CD14-positive monocyte (primary cell): ENCODE results near the gene DNAJA2. TPM values are rescaled to one million over a fixed set of nuclear protein-coding genes. Genes with fewer than 3 reads are reported as not detected.
A peak's percentile ranks its signal among the peaks of the same experiment; 100 is the strongest.

ENCODE experiments used
- DNase-seq, 3 donors: peaks; one replicate each; pipeline ENCODE4 v3.0.0-alpha.2; 2011 to 2022
- H2AFZ ChIP-seq: 2 replicates; pipeline ENCODE4 v1.6.0; 2012; ENCODE audit warnings: mild to moderate bottlenecking, low read depth, low read length, inconsistent platforms; ENCODE audit not compliant: insufficient read depth, poor library complexity, severe bottlenecking
- H3K27ac ChIP-seq, 2 donors: 1 replicate in 1 of 2; 2 replicates in 1 of 2; pipeline ENCODE4 v1.5.1; 2012 to 2013; ENCODE audit warnings: low read length in 2 of 2, control low read depth in 1 of 2, inconsistent platforms in 1 of 2, low read depth in 1 of 2, mild to moderate bottlenecking in 1 of 2
- H3K27me3 ChIP-seq, 2 donors: one replicate each; pipeline versions ENCODE4 v1.6.0 to v1.6.1; 2011 to 2013; ENCODE audit warnings: low read length in 2 of 2; ENCODE audit not compliant: control insufficient read depth in 2 of 2, insufficient read depth in 2 of 2
- H3K36me3 ChIP-seq, 2 donors: replicated peaks in 1 of 2; 1 replicate in 1 of 2; 2 replicates in 1 of 2; pipeline versions ENCODE4 v1.5.1 to v1.6.1; 2012 to 2013; ENCODE audit warnings: low read length in 2 of 2, control low read depth in 1 of 2, inconsistent platforms in 1 of 2, mild to moderate bottlenecking in 1 of 2; ENCODE audit not compliant: insufficient read depth in 2 of 2, control insufficient read depth in 1 of 2
- H3K4me1 ChIP-seq, 2 donors: 1 replicate in 1 of 2; 2 replicates in 1 of 2; pipeline versions ENCODE4 v1.5.1 to v1.6.1; 2012 to 2013; ENCODE audit warnings: low read length in 2 of 2, control low read depth in 1 of 2, inconsistent platforms in 1 of 2, mild to moderate bottlenecking in 1 of 2, moderate library complexity in 1 of 2; ENCODE audit not compliant: insufficient read depth in 2 of 2, control insufficient read depth in 1 of 2
- H3K4me2 ChIP-seq: replicated peaks from 2 replicates; pipeline ENCODE3; 2012; ENCODE audit warnings: low read length, moderate library complexity, mild to moderate bottlenecking; ENCODE audit not compliant: poor library complexity, severe bottlenecking; ENCODE audit errors: extremely low read depth
- H3K4me3 ChIP-seq, 3 experiments: fragments of 200-600 bp in 1 of 3; sonication (generic) in 1 of 3; replicated peaks in 1 of 3; 1 replicate in 2 of 3; 2 replicates in 1 of 3; pipeline ENCODE4 v1.5.1; 2011 to 2013; ENCODE audit warnings: low read length in 3 of 3, mild to moderate bottlenecking in 3 of 3, control low read depth in 2 of 3, low read depth in 2 of 3, inconsistent platforms in 1 of 3, moderate library complexity in 1 of 3
- H3K79me2 ChIP-seq: 2 replicates; pipeline ENCODE4 v1.6.0; 2012; ENCODE audit warnings: mild to moderate bottlenecking, control low read depth, inconsistent platforms, low read length, moderate library complexity; ENCODE audit not compliant: insufficient read depth
- H3K9ac ChIP-seq: 2 replicates; pipeline ENCODE4 v1.6.0; 2017; ENCODE audit warnings: low read length, mild to moderate bottlenecking; ENCODE audit not compliant: insufficient read depth, poor library complexity, severe bottlenecking
- H3K9me3 ChIP-seq, 2 donors: replicated peaks in 1 of 2; 1 replicate in 1 of 2; 2 replicates in 1 of 2; pipeline versions ENCODE4 v1.5.1 to v1.6.1; 2012 to 2013; ENCODE audit warnings: low read length in 2 of 2, control low read depth in 1 of 2; ENCODE audit not compliant: control insufficient read depth in 1 of 2, insufficient read depth in 1 of 2
- H4K20me1 ChIP-seq: 2 replicates; pipeline ENCODE4 v1.6.0; 2012; ENCODE audit warnings: mild to moderate bottlenecking, low read length, control low read depth, moderate library complexity; ENCODE audit not compliant: insufficient read depth
- H3K27ac Mint-ChIP-seq, 7 donors: one replicate each; pipeline ENCODE4 v1.8.0; 2020; ENCODE audit warnings: mild to moderate bottlenecking in 7 of 7, mixed read lengths in 7 of 7, moderate library complexity in 6 of 7, inconsistent platforms in 2 of 7
- H3K27me3 Mint-ChIP-seq, 3 donors: one replicate each; pipeline ENCODE4 v1.8.0; 2021 to 2022; ENCODE audit warnings: low read depth in 3 of 3, mild to moderate bottlenecking in 3 of 3, mixed read lengths in 3 of 3, moderate library complexity in 3 of 3, inconsistent platforms in 1 of 3
- H3K36me3 Mint-ChIP-seq, 2 donors: one replicate each; pipeline ENCODE4 v1.8.0; 2020; ENCODE audit warnings: mixed read lengths in 2 of 2, inconsistent platforms in 1 of 2, mild to moderate bottlenecking in 1 of 2
- H3K4me1 Mint-ChIP-seq: one replicate; pipeline ENCODE4 v1.8.0; 2020; ENCODE audit warnings: mild to moderate bottlenecking, mixed read lengths
- H3K4me3 Mint-ChIP-seq, 2 donors: one replicate each; pipeline ENCODE4 v1.8.0; 2020; ENCODE audit warnings: mild to moderate bottlenecking in 2 of 2, mixed read lengths in 2 of 2, moderate library complexity in 1 of 2
- H3K9me3 Mint-ChIP-seq, 7 donors: one replicate each; pipeline ENCODE4 v1.8.0; 2020 to 2022; ENCODE audit warnings: mixed read lengths in 7 of 7, mild to moderate bottlenecking in 6 of 7, moderate library complexity in 6 of 7, inconsistent platforms in 2 of 7
- CTCF ChIP-seq: fragments of 200-600 bp; IDR thresholded peaks from one replicate; pipeline ENCODE4 v1.8.0; 2022; ENCODE audit warnings: antibody characterized with exemption, mild to moderate bottlenecking
- WGBS: methylation state at CpG from one replicate; pipeline ENCODE4 v1.1.5; 2013; ENCODE audit warnings: missing lambda C conversion rate; ENCODE audit not compliant: insufficient coverage; 5-methylcytosine and 5-hydroxymethylcytosine counted together
- intact Hi-C, 2 donors: fragments of 100-400 bp; cut with micrococcal nuclease; formaldehyde crosslinking; loops; one replicate each; pipeline versions ENCODE4 v1.15.0 to v1.15.1; 2023
- polyA plus RNA-seq, 3 donors: library from polyadenylated mRNA; depleted of rRNA in 1 of 3; unstranded in 2 of 3; stranded (reverse) in 1 of 3; fragments of 300-500 nt in 2 of 3; fragments of >200 nt in 1 of 3; fragmentation: Illumina TruSeq in 2 of 3; gene quantifications; 1 replicate in 2 of 3; 2 replicates in 1 of 3; pipeline ENCODE4 v1.2.3, GENCODE V29; 2012 to 2021

Gene DNAJA2
- polyA plus RNA-seq, 3 donors: 14.4 to 63.4 (median 62.9) TPM

- no peaks in the 10 kb centered on the region for H3K27me3 ChIP-seq
- H3K9ac ChIP-seq: no peak overlapping the region
- H3K27ac ChIP-seq: no peak overlapping the region
- no peak overlapping the region for H2AFZ ChIP-seq
- H4K20me1 ChIP-seq: no peaks in the 10 kb centered on the region
- peaks cover 8 to 12% of the 10 kb centered on the region in 2 donors for H3K36me3 Mint-ChIP-seq
- peaks cover 0 to 2% (median 0%) of the 10 kb centered on the region in 7 donors for H3K9me3 Mint-ChIP-seq
- TF ChIP-seq CTCF: no peak
- H3K27ac Mint-ChIP-seq: no peak overlapping the region
- intact Hi-C loops: no loop called here
- no peak overlapping the region for H3K4me2 ChIP-seq
- H3K27me3 Mint-ChIP-seq: peaks cover 0 to 2% (median 0%) of the 10 kb centered on the region in 3 donors
- no peak overlapping the region for H3K4me3 Mint-ChIP-seq
- no peaks in the 10 kb centered on the region for H3K4me1 ChIP-seq
- no peak overlapping the region for H3K4me3 ChIP-seq
- peaks cover 6 to 10% of the 10 kb centered on the region in 2 donors for H3K36me3 ChIP-seq
- no peaks in the 10 kb centered on the region for H3K4me1 Mint-ChIP-seq
- no peaks in the 10 kb centered on the region for H3K79me2 ChIP-seq
- no peak for DNase-seq
- no peaks in the 10 kb centered on the region for H3K9me3 ChIP-seq
- 100% methylated on average over 1 of the region's 1 CpG for WGBS
Measured at GRCh38 chr16:46950009-46950408, 23.5 kb downstream of the DNAJA2 start.

- Mint-ChIP-seq H3K27ac (peak overlapping the region in 1 of 7 donors; percentile 41), H3K9me3 (peaks cover 0 to 2% (median 0%) of the 10 kb centered on the region in 7 donors)
- peak in 1 of 3 donors; percentile 41 for DNase-seq
Measured at GRCh38 chr16:46949241-46949892, 24.1 kb downstream of the DNAJA2 start.

More at GRCh38 chr16:46949241-46949892, 24.1 kb downstream of the DNAJA2 start:
- Mint-ChIP-seq H3K4me1 (no peaks in the 10 kb centered on the region), H3K4me3 (no peak overlapping the region), H3K27me3 (peaks cover 0 to 3% (median 2%) of the 10 kb centered on the region in 3 donors), H3K36me3 (peaks cover 3 to 7% of the 10 kb centered on the region in 2 donors)
- peaks cover 0 to 4% of the 10 kb centered on the region in 2 donors for H3K36me3 ChIP-seq
- 92% methylated on average over 4 of the region's 7 CpGs for whole genome bisulfite sequencing
- H3K9me3 ChIP-seq: no peaks in the 10 kb centered on the region
- H3K4me1 ChIP-seq: no peaks in the 10 kb centered on the region
- no peaks in the 10 kb centered on the region for H3K79me2 ChIP-seq
- no peak for TF ChIP-seq CTCF
- H3K4me2 ChIP-seq: no peak overlapping the region
- no peak overlapping the region for H2AFZ ChIP-seq
- H4K20me1 ChIP-seq: no peaks in the 10 kb centered on the region
- H3K27me3 ChIP-seq: no peaks in the 10 kb centered on the region
- intact Hi-C loops: loop anchor here (5.0 kb wide), 2 partner anchors 1208 to 1213 kb away; partner anchors contain the start of gene ABCC12 (in 1 of the 2)
- no peak overlapping the region for H3K27ac ChIP-seq
- no peak overlapping the region for H3K4me3 ChIP-seq
- H3K9ac ChIP-seq: no peak overlapping the region
